HG02852 (cell line): ENCODE data around the gene TDRD10.

Source experiments
- ATAC-seq: cut with Tn5 transposase; IDR thresholded peaks from one replicate; pipeline ENCODE4 v1.9.1; 2021; ENCODE audit warnings: mild to moderate bottlenecking, moderate library complexity; ENCODE audit not compliant: unreplicated experiment

Gene TDRD10

DNA sequence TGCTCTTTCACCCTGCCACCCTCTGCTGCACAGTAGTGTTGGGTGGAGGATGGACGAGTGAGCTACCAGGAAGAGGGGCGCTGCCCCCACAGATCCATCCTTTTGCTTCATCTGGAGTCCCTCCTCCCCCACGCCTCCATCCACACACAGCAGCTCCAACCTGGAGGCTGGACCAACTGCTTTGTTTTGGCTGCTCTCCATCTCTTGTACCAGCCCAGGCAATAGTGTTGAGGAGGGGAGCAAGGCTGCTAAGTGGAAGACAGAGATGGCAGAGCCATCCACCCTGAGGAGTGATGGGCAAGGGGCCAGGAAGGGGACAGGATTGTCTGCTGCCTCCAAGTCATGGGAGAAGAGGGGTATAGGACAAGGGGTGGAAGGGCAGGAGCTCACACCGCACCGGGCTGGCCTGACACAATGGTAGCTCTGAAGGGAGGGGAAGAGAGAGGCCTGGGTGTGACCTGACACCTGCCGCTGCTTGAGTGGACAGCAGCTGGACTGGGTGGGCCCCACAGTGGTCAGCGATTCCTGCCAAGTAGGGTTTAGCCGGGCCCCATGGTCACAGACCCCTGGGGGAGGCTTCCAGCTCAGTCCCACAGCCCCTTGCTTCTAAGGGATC lies 74.0 kb downstream of the TDRD10 start:
- ATAC-seq = no peak

DNA sequence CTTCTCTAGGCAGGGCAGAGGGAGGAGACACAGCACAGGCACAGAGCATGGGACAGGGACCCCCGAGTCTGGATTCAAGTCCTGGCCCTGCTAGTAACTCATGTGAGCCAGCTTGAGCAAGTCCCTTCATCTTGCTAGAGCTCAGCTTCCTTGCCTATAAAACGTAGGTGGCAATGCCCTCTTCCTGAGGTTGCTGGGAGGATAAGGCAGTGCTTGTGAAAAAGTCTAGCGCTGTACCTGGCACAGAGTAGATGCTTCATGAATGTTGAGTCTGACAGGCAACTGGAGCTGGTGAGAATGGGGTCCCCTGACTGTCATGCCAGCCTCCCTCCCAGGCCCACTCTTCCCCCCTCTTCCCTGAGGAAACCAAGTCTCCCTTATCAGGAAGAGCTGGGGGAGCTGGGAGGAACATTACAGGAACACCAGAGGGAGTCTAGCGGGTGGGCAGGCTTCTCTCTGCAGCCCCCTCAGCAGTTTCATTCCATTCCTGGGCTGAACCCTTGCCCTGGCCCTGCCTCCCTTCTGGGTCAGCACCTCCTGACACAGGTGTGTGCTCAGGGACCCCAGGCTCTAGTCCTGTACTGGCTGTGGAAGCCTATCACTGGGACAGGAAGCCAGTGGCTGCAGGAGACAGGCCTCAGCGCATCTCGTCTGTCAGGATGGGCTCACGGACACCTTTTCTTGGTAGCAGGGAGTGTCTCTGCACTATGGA lies 75.5 kb downstream of the TDRD10 start:
- ATAC-seq = no peak

DNA sequence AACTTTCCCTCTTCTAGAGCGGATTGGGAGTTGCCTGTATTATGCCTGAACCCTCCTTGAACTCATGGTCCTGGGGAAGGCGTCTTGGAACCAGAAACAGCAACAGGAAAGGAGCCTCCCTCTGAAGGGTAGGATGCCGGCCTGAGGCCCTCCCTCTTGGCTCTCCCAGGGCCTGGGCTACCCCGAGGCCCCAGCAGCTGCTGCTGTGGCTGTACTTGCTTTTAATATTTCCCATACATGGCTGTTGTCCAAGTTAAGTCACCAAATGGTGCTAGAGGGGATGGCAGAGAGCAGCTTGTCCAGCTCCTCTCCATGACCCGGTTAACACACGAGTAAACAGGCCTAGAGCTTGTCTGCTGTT lies 76.0 kb downstream of the TDRD10 start:
- no peak for ATAC-seq

DNA sequence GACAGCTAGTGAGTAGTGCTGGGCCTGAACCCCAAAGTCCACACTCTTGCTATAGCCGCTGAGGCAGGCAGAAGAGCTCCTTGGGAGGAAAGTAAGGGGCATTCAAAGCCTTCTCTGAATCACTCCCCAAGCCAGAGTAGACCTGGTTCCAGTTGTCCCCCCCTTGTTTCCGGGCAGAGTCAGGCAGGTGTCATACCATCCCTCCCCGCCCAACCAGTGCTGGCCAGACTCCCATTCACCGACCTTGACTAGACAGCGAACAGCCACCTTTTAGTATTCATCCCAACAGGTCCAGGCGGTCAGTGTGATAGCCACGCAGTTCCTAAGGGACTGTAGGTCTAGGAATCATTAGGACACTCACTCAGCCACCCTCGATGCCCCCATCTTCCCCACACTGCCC lies 77.4 kb downstream of the TDRD10 start:
- no peak for ATAC-seq

DNA sequence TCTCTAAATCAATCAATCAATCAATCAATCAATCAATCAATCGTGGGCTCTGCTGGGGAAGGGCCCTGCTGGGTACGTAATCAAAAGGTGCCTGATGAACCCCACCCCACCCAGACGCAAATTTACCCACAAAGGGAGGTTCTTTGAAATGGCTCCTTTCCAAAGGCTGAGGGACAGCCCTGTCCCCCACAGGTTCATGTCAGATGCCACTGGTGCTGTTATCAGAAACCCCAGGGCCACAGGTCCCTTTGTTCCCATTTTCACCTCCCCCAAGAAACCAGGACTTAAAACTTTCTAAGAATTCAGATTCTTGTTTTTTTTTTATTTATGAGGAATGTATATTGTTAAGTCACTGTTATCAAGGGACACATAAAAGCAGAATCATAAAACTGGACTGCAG lies 79.7 kb downstream of the TDRD10 start:
- ATAC-seq = no peak

DNA sequence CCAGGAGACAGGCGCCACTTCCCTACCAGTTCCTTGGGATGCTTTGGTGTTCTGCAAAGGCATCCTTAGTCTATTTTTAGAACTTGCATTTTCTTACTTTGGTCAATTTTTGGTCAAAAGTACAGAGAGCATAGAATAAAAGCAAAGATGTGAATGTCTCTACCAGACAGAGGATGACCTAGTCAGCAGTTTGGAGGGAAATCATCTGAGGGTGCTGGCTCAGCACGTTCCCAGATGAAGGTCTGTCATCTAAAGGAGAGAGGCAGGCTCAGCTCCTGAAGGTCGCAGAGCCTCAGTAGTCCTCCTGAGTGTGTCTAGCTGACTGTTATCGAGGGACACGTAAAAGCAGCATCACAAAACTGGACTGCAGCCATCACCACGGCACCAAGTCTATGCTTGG lies 80.9 kb downstream of the TDRD10 start:
- ATAC-seq = no peak

DNA sequence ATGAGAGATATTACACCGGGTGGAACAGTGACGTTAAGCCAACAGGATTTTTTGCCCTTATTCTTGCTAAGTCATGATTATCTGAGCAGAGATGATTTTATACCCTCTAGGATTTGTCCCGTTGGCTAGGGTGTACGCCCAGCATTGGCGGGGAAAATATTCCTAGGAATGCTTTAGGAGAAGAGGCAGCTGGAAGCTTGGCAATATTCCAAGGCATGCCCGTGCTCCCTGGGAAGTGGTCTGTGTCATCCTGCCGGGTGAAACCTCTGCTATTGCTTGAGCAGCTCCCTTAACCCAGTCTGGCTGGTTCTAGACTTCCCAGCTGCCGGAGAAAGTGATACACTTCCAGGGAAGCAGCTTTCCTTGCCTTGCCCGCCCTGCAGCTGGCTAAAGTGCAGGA lies 81.8 kb downstream of the TDRD10 start:
- no peak for ATAC-seq

DNA sequence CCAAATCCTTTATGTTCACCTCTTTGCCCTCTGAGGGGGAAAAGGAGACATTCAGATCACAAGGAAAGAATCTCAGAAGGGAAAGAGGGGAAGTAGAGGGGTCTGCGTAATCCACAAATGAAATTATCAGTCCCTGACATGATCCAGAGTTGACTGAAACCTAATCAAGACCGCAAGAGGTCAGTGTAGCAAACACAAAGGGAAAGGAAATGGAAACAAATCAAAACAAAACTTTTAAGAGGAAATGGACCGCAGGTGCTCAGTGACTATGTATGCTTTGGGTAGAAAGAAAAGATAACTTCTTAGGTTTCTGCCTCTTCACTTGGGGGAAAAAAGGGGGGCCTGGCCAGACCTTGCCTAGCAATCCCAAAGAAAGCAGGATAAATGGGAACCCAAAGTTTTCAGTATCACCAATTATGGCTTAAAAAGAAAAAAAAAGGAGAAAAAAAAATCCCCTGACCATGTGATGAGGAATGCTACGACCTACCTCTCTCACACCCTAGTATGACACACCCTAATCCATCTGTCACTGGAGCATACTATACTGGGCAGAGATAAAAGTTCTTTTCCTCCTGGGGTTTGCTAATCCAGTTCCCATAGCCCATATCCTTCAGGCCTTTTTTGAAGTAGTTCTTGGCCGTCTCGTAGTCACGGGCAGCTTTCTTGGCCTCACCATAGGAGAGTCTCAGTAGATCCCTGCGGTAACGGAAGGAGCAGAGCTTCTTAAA lies 82.4 kb downstream of the TDRD10 start:
- ATAC-seq = no peak

DNA sequence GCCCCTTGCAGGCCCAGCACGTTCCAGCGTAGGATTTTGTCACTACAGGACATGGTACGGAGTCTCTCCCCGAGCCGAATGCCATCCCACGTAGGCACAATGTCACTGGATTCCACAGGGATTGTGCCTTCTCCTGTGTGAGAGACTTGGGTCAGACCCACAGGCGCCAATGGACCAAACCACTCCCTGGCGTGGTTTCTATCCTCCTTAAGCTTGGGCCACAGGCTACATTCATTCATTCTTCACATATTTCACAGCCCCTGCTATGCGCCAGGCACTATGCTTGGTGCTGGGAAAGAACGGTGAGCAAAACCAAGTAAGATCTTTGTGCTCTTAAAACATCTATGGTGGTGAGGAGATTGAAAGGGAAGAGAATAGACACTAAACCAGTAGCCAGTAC lies 84.2 kb downstream of the TDRD10 start:
- ATAC-seq = no peak

DNA sequence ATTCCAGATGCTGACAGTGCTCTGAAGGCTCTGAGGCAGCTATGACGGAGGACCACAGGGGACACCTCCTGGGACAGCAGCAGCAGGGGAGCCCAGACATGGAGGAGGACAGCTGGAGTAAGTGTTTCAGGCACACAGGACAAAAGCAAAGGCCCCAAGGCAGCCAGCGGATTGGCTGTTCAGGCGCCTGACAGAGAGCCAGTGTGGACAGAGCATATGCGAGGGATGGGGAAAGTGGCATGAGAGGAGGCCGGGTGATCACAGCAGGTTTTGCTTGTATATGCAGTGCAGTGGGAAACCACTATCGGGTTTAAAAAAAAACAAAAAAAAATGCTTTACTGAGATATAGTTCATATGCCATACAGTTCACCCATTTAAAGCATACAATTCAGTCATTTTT lies 84.6 kb downstream of the TDRD10 start:
- no peak for ATAC-seq

DNA sequence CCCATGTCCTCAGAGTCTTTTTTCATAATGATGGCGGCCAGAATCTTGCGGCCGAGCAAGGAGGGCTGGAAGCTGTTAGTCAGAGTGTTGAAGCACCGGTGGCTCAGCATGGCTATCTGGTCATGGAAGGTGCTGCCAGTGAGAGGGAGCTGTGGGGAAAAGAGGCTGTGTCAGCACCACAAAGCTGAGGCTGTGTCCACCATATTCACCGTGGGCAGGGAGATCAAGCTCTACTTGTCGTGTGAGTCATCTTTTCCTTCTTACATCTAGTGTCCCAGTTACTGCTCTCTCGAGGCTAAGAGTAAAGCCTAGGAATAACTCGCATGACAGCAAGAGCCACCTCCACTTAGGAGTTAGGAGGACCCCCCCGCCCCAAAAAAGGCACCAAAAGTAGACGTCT lies 87.8 kb downstream of the TDRD10 start:
- no peak for ATAC-seq

DNA sequence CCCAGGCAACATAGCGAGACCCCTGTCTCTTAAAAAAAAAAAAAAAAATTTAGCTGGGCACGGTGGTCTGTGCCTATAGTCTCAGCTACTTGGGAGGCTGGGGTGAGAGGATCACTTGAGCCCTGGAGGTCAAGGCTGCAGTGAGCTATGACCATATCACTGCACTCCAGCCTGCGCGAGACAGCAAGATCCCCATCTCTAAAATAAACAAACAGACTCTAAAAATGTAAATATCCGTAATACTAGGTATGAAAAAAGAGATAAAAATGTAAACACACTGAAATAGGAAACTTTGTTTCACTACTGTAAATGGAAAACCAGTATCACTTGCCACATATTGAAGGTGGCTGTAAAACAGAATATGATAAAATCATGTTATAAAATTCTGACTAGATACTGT lies 88.7 kb downstream of the TDRD10 start:
- ATAC-seq = no peak

DNA sequence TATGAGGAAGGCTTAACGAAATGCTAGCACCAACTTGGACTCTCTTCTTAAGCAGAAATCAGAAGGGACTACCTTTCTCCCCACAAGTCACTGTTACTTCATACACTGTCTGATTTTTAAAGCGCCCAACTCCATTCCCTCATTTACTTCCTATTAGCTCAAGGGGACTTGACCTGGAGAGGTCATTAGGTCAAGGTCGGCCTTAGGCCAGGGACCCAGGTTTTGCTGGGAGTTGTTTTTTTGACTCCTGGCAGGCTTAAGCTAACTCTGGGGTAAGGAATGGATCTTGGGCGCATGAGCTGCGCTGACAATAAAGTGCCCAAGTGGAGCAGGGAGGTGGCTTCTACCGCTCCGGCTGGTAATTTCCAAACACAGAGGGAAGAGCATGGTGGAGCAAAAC lies 89.2 kb downstream of the TDRD10 start:
- no peak for ATAC-seq

DNA sequence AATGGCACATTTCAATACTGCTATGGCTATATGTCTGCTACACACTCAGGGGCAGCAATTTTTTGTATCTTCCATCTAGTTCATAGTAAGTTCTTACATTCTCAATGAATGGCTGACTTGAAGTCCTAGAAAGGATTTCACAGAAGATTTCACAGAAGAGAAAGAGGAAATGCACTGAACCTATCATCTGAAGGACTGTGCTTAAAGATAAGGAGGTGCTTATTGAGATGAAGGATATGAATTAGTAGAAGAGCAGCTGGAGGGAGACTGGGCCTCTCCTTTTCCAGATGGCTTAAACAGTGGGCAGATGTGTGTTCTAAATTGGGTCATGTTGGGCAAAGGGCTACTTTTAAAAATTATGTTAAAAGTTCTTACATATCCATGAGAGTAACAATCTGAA lies 91.4 kb downstream of the TDRD10 start:
- ATAC-seq = no peak

DNA sequence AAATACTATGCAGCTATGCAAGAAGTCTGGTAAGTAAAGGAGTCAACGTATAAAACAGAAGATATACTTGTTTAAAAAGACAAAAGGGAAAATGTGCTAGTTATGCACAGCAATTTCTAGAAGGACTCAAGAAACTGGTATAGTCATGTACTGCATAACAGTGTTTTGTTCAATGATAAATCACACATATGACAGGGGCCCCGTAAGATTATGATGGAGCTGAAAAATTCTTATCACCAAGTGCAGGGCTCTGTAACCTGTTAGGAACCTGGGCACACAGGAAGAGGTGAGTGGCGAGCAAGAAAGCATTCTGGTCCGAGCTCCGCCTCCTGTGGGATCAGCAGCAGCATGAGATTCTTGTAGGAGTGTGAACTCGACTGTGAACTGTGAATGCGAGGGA lies 92.8 kb downstream of the TDRD10 start:
- no peak for ATAC-seq

DNA sequence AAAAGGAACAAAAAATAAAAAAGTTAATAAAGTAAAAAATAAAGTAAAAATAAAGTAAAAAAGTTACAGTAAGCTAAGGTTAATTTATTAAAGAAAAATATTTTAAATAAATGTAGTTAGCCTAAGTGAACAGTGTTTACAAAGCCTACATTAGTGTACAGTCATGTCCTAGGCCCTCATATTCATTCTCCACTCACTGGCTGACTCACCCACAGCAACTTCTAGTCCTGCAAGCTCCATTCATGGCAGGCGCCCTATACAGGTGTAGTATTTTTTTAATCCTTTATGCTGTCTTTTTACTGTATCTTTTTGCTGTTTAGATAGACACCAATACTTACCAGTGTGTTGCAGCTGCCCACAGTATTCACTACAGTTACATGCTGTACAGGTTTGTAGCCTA lies 93.6 kb downstream of the TDRD10 start:
- ATAC-seq = no peak
